Lower leg skin (tissue), 4 donors: ENCODE data around the gene SLC34A3. TPM values are rescaled to one million over a fixed set of nuclear protein-coding genes. Genes with fewer than 3 reads are reported as not detected.

Experiments
- DNase-seq, 2 donors: peaks; one replicate each; pipeline ENCODE4 v3.0.0-alpha.2; 2019; ENCODE audit warnings: low spot score in 2 of 2
- H3K4me3 ChIP-seq: fragments of 200-600 bp; sonication (generic); 2 replicates; pipeline ENCODE4 v1.5.1; 2017; ENCODE audit warnings: mild to moderate bottlenecking, low read depth; ENCODE audit not compliant: poor library complexity, severe bottlenecking
- POLR2A ChIP-seq, 2 donors: fragments of 450-650 bp; IDR thresholded peaks; one replicate each; pipeline ENCODE4 v1.6.1; 2016 to 2017; ENCODE audit warnings: antibody characterized with exemption in 2 of 2, mild to moderate bottlenecking in 1 of 2, moderate library complexity in 1 of 2
- WGBS, 2 donors: methylation state at CpG; one replicate each; pipeline ENCODE4 v1.1.5; 2018; 5-methylcytosine and 5-hydroxymethylcytosine counted together
- intact Hi-C: fragments of 100-400 bp; cut with DNase I; formaldehyde crosslinking; loops from one replicate; pipeline ENCODE4 v1.15.0; 2023; ENCODE audit warnings: low total_unique reads
- total RNA-seq, 4 donors: library from RNA; depleted of rRNA; stranded (reverse); fragments of >200 nt; gene quantifications; one replicate each; pipeline ENCODE4 v1.1.0, GENCODE V29; 2016
- TF ChIP-seq, protein P1 (sequence below), 3 donors: fragments of 450-650 bp; IDR thresholded peaks; one replicate each; pipeline ENCODE4 v1.5.1; 2016; ENCODE audit warnings: antibody characterized with exemption in 3 of 3, mild to moderate bottlenecking in 3 of 3, moderate library complexity in 2 of 3

The SLC34A3 gene
- total RNA-seq, 4 donors from 2014 or later, result 1.6 TPM; not detected in 3

DNA sequence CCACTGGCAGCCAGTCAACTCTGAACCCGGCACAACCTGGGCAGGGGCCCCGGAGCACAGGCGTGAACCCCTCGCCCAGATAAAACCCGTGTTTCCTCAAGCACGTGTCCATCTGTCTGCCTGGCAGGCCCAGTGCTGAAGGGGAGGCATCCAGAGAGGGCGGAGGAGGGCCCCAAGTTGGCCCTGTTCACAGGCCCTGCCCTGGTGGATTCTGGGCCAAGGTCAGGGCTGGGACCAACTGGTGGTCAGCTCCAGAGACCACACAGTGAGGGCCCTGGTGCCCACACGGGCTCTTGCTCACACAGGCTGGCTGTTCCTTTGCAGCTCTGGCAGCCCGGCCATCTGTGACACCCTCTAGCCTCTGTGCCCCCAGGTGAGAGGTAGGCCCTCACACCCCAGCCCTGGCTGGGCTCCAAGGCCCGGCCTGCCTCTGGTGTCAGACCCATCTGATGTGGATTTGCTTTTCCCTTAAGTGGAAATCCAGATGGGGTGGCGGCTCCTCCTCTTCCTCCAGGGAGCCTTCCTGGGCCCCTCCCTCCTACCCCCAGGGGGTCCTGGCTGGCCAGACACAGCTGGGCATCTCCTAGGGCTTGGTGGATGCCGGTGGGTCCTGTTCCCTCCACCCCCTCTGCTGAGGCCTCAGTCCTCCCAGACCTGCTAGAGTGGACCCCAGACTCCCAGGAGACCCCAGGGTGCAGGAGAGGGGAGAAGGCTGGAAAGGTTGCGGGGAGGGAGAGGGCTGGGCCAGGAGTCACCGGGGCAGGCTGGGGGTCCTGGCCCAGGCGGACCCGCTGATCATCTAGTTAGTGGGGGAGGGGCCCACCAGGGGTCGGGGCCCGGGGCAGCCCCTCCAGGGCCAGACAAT, 19.9 kb downstream of the SLC34A3 start:
- TF ChIP-seq, protein P1, sequence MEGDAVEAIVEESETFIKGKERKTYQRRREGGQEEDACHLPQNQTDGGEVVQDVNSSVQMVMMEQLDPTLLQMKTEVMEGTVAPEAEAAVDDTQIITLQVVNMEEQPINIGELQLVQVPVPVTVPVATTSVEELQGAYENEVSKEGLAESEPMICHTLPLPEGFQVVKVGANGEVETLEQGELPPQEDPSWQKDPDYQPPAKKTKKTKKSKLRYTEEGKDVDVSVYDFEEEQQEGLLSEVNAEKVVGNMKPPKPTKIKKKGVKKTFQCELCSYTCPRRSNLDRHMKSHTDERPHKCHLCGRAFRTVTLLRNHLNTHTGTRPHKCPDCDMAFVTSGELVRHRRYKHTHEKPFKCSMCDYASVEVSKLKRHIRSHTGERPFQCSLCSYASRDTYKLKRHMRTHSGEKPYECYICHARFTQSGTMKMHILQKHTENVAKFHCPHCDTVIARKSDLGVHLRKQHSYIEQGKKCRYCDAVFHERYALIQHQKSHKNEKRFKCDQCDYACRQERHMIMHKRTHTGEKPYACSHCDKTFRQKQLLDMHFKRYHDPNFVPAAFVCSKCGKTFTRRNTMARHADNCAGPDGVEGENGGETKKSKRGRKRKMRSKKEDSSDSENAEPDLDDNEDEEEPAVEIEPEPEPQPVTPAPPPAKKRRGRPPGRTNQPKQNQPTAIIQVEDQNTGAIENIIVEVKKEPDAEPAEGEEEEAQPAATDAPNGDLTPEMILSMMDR (IDR thresholded peaks at IDR 0.05), result no peak
- TF ChIP-seq POLR2A (IDR thresholded peaks at IDR 0.05), result no peak
- 47 to 60% methylated on average over 16 of the region's 18 CpGs for WGBS, 2 donors
- intact Hi-C loops, result no loop called here
- DNase-seq, result no peak
- H3K4me3 ChIP-seq, result no peak overlapping the region

DNA sequence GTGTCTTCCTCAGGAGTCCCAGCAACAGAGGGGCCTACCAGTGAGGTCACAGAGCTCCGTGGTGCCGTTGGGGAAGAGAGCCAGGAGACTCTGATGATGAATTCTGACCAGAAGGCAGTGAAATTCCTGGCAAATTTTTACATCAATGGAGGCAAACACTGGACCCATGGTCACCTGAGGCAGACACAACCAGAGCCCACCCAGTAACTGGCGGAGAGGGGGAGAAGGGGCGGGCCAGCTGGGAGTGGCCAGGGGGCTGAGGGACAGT, 20.4 kb downstream of the SLC34A3 start, which contains the start of gene STPG3:
Gene STPG3, plus strand, starts transcription at position 93 of the 268 bp plus-strand sequence. Its CDS starts 1 bp downstream, at position 94.
- DNase-seq, result no peak
- no peak within 1 kb of the TSS for H3K4me3 ChIP-seq
- WGBS, 2 donors, result 72 to 82% methylated on average over 4 of the region's 4 CpGs
- TF ChIP-seq, protein P1 (IDR thresholded peaks at IDR 0.05), result no peak
- no peak for TF ChIP-seq POLR2A (IDR thresholded peaks at IDR 0.05)
- intact Hi-C loops, result no loop called here

DNA sequence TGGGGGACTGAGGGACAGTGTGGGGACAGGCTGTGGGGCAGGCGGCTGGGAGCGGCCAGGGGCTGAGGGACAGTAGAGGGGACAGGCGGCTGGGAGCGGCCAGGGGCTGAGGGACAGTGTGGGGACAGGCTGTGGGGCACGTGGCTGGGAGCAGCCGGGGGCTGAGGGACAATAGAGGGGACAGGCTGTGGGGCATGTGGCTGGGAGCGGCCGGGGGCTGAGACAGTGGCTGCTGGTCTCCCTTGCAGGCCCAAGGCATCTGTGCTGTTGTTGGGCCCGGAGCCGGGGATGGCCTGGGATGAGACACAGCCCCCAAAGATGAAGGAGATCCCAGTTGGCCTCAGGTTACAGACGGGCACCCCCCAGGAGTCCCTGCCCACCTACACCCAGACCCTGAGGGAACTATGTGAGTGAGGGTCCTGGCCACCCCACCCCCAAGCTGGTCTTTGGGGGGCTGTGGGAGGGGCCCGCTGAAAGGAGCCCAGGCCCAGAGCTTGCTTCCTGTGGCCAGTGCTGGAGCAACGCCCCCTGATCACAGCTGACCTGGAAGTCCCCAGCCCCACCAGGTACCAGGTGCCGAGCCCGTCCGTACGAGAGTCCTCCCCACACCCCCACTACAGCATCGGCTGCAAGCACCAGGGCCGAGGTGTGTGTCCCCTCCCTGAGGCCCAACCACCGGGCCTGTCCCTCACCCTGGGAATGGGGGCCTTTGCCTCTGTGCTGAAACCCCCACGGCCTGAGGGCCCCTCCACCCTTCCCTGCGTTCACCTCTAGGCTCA, 21.0 kb downstream of the SLC34A3 start:
- no peak for DNase-seq
- H3K4me3 ChIP-seq, result no peak overlapping the region
- 83 to 86% methylated on average over 15 to 20 of the region's 22 CpGs for WGBS, 2 donors
- intact Hi-C loops, result no loop called here
- TF ChIP-seq, protein P1 (IDR thresholded peaks at IDR 0.05), result no peak
- no peak for TF ChIP-seq POLR2A (IDR thresholded peaks at IDR 0.05)

DNA sequence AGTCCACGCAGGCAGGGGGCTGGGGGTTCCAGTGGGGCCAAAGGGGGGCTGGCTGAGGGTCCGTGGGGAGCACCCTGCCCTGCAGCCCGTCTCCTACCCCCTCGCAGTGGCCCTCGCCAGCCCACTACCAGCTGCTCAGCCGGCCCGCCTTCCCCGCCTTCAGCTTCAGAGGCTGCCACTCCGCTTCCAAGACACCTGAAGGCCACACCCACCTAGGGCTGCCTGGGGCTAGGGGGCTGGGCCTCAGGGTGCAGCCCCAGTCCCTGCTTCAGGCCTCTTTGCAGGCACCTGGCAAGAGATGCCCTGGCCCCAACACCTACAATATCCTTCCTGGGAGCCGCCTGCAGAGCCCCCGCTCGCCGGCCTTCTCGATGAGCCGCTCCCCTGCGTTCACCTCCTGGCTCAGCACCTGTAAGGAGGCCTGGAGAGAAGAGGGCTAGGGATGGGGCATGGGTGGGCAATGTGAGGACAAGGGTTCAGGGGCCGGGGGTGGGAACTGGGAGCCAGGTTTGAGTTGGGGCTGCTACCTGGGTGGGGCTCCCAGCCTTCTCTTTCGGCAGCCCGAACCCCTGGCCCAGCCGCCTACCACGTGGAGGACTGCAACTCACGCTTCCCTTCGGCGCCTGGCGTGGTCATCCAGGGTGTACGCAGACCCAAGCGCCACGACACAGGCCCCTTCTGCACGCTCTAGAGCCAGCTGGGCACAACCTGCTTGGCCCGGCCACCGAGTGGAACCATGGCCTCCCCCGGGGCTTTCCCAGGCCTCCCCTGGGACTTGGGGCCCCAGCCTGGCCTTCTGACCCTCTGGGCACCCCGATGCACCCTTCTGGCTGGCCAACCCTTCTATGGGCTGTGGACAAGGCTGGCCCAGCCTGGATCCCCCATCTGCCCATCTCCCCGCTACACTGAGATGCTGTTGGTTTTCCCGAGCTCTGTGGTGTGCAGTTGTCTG, 22.1 kb downstream of the SLC34A3 start:
- no peak for DNase-seq
- no peak overlapping the region for H3K4me3 ChIP-seq
- intact Hi-C loops, result no loop called here
- 79 to 91% methylated on average over 31 to 32 of the region's 35 CpGs for WGBS, 2 donors
- TF ChIP-seq POLR2A (IDR thresholded peaks at IDR 0.05), result no peak
- TF ChIP-seq, protein P1 (IDR thresholded peaks at IDR 0.05), result no peak
